NB4 (cell line): ENCODE results near the gene DAGLB.

Experiments used
- POLR2A ChIP-seq: IDR thresholded peaks from 2 replicates; pipeline ENCODE4 v1.6.1; 2011; ENCODE audit warnings: mild to moderate bottlenecking; ENCODE audit not compliant: insufficient read length; ENCODE audit errors: extremely low read depth
- TF ChIP-seq, protein P1 (sequence below): IDR thresholded peaks from one replicate; pipeline ENCODE4 v1.5.1; 2012; ENCODE audit warnings: low read depth, low read length

- TF ChIP-seq, protein P1, sequence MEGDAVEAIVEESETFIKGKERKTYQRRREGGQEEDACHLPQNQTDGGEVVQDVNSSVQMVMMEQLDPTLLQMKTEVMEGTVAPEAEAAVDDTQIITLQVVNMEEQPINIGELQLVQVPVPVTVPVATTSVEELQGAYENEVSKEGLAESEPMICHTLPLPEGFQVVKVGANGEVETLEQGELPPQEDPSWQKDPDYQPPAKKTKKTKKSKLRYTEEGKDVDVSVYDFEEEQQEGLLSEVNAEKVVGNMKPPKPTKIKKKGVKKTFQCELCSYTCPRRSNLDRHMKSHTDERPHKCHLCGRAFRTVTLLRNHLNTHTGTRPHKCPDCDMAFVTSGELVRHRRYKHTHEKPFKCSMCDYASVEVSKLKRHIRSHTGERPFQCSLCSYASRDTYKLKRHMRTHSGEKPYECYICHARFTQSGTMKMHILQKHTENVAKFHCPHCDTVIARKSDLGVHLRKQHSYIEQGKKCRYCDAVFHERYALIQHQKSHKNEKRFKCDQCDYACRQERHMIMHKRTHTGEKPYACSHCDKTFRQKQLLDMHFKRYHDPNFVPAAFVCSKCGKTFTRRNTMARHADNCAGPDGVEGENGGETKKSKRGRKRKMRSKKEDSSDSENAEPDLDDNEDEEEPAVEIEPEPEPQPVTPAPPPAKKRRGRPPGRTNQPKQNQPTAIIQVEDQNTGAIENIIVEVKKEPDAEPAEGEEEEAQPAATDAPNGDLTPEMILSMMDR, result no peak
- TF ChIP-seq POLR2A, result no peak
Measured at GRCh38 chr7:6389728-6390127, 58.0 kb downstream of the DAGLB start.
